Retinal pigment epithelial cell (primary cell): ENCODE measurements around the gene GHR.
"Not testable (repeated sequence)": the region's sequence is repeated elsewhere in the genome, so short reads cannot be mapped to it uniquely, and the experiment has no call there.

ENCODE experiments used
- DNase-seq: peaks from one replicate; pipeline ENCODE4 v3.0.0-alpha.2; 2010; ENCODE audit warnings: low read depth
- H3K4me3 ChIP-seq: 2 replicates; pipeline ENCODE4 v1.5.1; 2011; ENCODE audit warnings: mild to moderate bottlenecking, low read length, control low read depth, moderate library complexity
- TF ChIP-seq, protein P1 (sequence below): conservative IDR thresholded peaks from 2 replicates; pipeline ENCODE4 v1.5.1; 2011; ENCODE audit warnings: low read depth, low read length, control low read depth, inconsistent platforms

Gene GHR

DNA sequence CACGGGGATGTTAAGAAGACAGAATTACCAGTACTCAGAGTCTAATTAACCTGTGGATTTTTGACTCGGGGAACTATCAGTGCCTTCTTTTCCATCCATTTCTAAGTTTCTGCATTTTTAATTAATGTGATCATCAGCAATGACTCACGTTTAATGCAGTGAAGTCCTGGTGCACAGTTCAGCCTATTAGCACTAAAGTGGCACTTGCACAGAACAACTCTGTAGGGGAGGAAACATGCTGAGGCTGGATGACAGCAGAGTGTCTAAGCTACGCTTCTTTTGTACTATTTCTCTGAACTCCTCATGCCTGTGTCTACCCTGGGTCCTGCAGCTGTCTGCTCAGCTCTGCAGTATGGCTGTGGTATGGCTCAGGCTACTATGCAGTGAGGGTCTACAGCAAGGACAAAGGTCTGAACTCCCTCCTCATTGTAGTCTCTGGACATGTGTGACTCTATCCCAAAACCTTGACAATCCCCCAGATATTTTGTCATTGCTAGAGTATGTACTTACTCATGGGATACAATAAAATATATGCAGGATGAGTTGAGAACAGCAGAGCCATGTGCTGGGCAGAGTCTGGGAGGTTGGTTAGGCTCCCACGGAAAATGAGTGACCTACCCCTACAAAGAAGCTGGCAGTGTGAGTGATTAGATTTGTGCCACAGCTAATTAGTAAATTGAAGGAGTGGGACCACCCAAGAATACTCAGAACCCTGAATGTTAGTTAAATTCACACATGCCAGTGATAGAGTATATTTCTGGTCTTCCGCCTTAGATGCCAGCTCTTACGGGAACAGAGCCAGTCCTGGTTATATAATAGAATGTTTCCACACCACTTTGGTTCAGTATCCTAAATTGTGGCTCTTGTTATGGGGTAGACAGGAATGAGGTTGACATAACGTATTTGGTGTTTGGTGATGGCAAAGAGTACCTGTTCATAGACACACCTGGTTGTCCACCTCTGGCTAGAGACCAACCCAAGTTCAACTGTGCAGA, 148.0 kb downstream of the GHR start:
- TF ChIP-seq, protein P1, sequence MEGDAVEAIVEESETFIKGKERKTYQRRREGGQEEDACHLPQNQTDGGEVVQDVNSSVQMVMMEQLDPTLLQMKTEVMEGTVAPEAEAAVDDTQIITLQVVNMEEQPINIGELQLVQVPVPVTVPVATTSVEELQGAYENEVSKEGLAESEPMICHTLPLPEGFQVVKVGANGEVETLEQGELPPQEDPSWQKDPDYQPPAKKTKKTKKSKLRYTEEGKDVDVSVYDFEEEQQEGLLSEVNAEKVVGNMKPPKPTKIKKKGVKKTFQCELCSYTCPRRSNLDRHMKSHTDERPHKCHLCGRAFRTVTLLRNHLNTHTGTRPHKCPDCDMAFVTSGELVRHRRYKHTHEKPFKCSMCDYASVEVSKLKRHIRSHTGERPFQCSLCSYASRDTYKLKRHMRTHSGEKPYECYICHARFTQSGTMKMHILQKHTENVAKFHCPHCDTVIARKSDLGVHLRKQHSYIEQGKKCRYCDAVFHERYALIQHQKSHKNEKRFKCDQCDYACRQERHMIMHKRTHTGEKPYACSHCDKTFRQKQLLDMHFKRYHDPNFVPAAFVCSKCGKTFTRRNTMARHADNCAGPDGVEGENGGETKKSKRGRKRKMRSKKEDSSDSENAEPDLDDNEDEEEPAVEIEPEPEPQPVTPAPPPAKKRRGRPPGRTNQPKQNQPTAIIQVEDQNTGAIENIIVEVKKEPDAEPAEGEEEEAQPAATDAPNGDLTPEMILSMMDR = no peak
- DNase-seq = no peak
- no peak overlapping the region for H3K4me3 ChIP-seq

DNA sequence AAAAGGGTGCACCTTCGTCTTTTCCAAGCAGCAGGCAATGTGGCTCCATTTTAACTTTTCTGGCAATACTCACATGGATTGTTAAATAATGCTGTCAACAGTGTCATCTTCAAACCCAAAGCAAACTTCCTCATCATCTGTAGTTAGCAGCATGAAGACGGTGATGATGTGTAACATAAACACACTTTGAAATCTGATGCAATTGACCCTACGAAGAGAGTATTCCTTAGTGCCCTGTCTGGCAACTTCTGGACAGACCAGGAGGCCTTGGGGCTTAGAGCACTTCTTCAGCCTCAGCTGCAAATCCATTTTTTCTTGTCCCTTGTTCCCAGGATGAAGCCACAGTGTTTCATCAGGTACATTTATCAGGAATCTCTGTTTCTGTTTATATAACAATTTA, 149.1 kb downstream of the GHR start:
- TF ChIP-seq, protein P1 = no peak
- no peak for DNase-seq

DNA sequence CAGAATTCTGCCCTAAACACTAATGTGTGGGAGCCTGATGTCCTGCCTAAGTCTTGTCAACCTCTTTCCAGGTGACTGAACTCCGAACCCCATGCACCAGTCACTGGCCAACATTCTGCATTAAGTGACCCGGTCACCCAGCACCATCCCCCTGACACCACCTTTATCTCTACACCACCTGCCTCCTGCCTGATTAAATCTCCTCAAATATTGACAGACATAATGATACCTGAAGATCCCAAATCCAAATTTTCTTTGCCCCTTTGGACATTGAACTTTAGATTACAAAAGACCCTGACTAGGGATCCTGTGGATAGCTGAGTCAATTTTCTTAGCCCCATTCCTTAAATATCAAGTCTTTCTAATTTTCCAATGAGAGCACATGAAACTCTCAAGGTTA, 150.1 kb downstream of the GHR start:
- H3K4me3 ChIP-seq = no peak overlapping the region
- TF ChIP-seq, protein P1 = no peak
- DNase-seq = no peak

More for the DNA sequence above, 149.1 kb downstream of the GHR start:
- no peak overlapping the region for H3K4me3 ChIP-seq

DNA sequence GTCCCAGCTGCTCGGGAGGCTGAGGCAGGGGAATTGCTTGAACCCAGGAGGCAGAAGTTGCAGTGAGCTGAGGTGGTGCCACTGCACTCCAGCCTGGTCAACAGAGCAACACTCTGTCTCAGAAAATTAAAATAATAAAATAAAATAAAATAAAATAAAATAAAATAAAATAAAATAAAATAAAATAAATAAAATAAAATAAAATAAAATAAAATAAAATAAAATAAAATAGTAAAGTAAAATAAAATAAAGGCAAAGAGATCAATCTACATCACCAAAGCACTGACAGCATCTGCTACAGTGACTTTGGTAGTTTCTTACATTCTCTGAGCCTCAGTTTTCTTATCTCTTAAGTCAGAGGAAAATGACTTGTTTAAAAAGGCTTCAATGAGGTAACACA, 152.7 kb downstream of the GHR start:
- DNase-seq = not testable (repeated sequence)

DNA sequence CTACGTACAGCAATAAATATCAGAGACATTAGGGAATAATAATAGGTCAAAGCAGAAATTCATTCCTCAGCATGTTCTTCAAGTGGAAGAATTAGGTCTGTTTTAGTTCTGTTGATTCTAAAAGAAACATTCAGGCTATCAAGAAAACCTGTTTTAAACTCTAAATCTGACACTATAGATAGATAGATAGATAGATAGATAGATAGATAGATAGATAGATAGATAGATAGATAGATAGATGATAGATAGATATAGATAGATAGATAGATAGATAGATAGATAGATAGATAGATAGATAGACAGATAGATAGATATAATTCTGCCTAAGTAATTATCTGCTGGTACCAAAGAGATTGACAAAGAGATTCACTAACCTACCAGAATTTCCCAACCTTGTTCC, 155.7 kb downstream of the GHR start:
- H3K4me3 ChIP-seq, DNase-seq: not testable (repeated sequence)

More for the DNA sequence above, 152.7 kb downstream of the GHR start:
- H3K4me3 ChIP-seq = not testable (repeated sequence)

DNA sequence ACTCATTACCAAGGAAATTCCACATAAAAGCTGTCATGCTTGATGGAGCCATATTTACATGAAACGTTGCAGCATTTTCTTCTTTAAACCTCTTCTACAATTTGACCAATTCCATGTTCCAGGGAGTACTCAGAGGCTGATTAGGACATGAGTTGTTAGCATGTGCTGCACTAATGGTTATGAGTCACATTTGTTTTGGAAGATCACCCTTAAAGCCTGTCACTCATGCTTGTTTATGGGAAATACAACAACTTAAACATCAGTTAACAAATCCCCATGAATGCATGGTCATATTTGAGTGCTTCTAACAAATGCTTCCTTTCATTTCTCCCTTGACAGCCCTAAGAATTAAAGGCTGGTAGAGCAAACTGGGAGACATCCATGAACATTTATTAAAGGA, 156.1 kb downstream of the GHR start:
- TF ChIP-seq, protein P1 = no peak
- peak; percentile 24 for DNase-seq
- H3K4me3 ChIP-seq = no peak overlapping the region

DNA sequence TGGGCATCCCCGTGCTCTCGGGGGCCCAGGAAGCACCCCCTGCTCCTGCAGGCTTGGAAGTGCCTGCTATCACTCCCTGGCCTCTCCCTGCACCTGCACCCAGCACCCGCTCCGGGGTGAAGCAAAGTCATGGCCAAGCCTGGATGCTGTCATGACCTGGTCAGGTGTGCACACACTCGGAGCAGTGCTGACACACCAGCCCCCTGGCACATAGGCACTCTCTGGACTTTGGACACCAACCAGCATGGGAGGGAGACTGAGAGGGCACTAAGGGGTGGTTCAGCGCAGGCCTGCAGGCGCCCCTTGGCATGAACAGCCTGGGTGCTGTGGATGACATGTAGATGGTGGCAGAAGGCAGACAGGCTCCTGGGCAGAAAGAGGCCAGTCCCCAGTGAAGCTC, 158.6 kb downstream of the GHR start:
- DNase-seq = no peak
- H3K4me3 ChIP-seq = no peak overlapping the region
- TF ChIP-seq, protein P1 = no peak

DNA sequence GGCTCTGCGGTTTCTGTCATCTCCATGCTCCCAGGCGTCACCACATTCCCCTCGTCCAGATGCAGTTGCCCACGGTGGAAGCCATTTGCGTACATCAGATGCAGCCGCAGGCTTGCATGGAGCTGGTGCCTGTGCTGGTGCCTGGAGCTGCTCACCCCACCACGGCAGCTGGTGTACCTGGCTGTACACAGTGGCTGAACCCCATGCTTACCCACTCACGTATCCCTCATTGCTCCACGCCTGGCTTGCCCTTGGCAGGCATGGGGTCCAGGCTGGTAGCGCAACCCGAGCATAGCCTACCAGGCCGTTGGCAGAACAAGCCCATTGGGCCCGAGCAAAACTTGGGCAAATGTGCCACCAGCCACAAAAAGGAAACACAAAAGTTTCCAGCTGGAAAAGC, 159.5 kb downstream of the GHR start:
- TF ChIP-seq, protein P1 = no peak
- H3K4me3 ChIP-seq = no peak overlapping the region
- no peak for DNase-seq
